HG03565 (cell line): Measurements from ENCODE around the gene SETD3.

Source experiments
- ATAC-seq: cut with Tn5 transposase; IDR thresholded peaks from one replicate; pipeline ENCODE4 v1.9.1; 2021; ENCODE audit warnings: mild to moderate bottlenecking, moderate library complexity; ENCODE audit not compliant: unreplicated experiment

Gene SETD3

GRCh38 chr14:99425272-99425681, 55.4 kb downstream of the SETD3 start:
- ATAC-seq: no peak

- no peak for ATAC-seq
Observed at GRCh38 chr14:99424306-99424877, 56.3 kb downstream of the SETD3 start.

- ATAC-seq: no peak
Observed at GRCh38 chr14:99423434-99423833, 57.2 kb downstream of the SETD3 start.

GRCh38 chr14:99422228-99423010, 58.2 kb downstream of the SETD3 start:
- no peak for ATAC-seq

GRCh38 chr14:99420711-99421110, 59.9 kb downstream of the SETD3 start:
- no peak for ATAC-seq

GRCh38 chr14:99419905-99420304, 60.8 kb downstream of the SETD3 start:
- ATAC-seq: no peak

GRCh38 chr14:99418242-99418641, 62.4 kb downstream of the SETD3 start:
- no peak for ATAC-seq

GRCh38 chr14:99416909-99417308, 63.8 kb downstream of the SETD3 start:
- ATAC-seq: no peak

- peak; percentile 89 for ATAC-seq
Observed at GRCh38 chr14:99415496-99416281, 65.0 kb downstream of the SETD3 start.

- no peak for ATAC-seq
Observed at GRCh38 chr14:99413911-99414310, 66.7 kb downstream of the SETD3 start.

- ATAC-seq: no peak
Observed at GRCh38 chr14:99413172-99413571, 67.5 kb downstream of the SETD3 start.

GRCh38 chr14:99412117-99413061, 68.3 kb downstream of the SETD3 start:
- no peak for ATAC-seq

GRCh38 chr14:99410019-99410418, 70.6 kb downstream of the SETD3 start:
- no peak for ATAC-seq

- ATAC-seq: no peak
Observed at GRCh38 chr14:99408971-99409289, 71.7 kb downstream of the SETD3 start.

- no peak for ATAC-seq
Observed at GRCh38 chr14:99408286-99408970, 72.2 kb downstream of the SETD3 start.

- no peak for ATAC-seq
Observed at GRCh38 chr14:99407416-99407815, 73.2 kb downstream of the SETD3 start.

- ATAC-seq: no peak
Observed at GRCh38 chr14:99402950-99403349, 77.7 kb downstream of the SETD3 start.

- ATAC-seq: no peak
Observed at GRCh38 chr14:99402285-99402648, 78.4 kb downstream of the SETD3 start.

GRCh38 chr14:99401621-99402284, 78.9 kb downstream of the SETD3 start:
- ATAC-seq: no peak

- ATAC-seq: no peak
Observed at GRCh38 chr14:99401211-99401610, 79.4 kb downstream of the SETD3 start.
